Astrocyte (in vitro differentiated cells and primary cell): Measurements from ENCODE around the gene NAV3. TPM values are rescaled to one million over a fixed set of nuclear protein-coding genes. Genes with fewer than 3 reads are reported as not detected.

Source experiments
- DNase-seq: peaks from one replicate; pipeline ENCODE4 v3.0.0-alpha.2; 2010; ENCODE audit warnings: low read depth
- FAIRE-seq: peaks from 2 replicates; lab custom pipeline; 2011; peaks lifted over from hg19 to GRCh38; lab: Jason Lieb, UNC
- H2AFZ ChIP-seq: 2 replicates; pipeline ENCODE4 v1.6.0; 2012; ENCODE audit warnings: low read depth, low read length, inconsistent platforms
- H3K27ac ChIP-seq: 2 replicates; pipeline ENCODE4 v1.5.1; 2011; ENCODE audit warnings: low read depth, low read length, inconsistent platforms
- H3K27me3 ChIP-seq: 2 replicates; pipeline ENCODE4 v1.6.0; 2011; ENCODE audit warnings: low read length, inconsistent platforms; ENCODE audit not compliant: insufficient read depth
- H3K36me3 ChIP-seq: 2 replicates; pipeline ENCODE4 v1.5.1; 2011; ENCODE audit warnings: low read length, inconsistent platforms; ENCODE audit not compliant: insufficient read depth
- H3K4me1 ChIP-seq: 2 replicates; pipeline ENCODE4 v1.5.1; 2011; ENCODE audit warnings: low read length, inconsistent platforms; ENCODE audit not compliant: insufficient read depth
- H3K4me2 ChIP-seq: 2 replicates; pipeline ENCODE4 v1.6.0; 2012; ENCODE audit warnings: low read length, inconsistent platforms
- H3K4me3 ChIP-seq: 2 replicates; pipeline ENCODE4 v1.5.1; 2011; ENCODE audit warnings: low read depth, mild to moderate bottlenecking, low read length, inconsistent platforms; ENCODE audit not compliant: insufficient read depth
- H3K79me2 ChIP-seq: 2 replicates; pipeline ENCODE4 v1.6.0; 2012; ENCODE audit warnings: mild to moderate bottlenecking, low read length, inconsistent platforms; ENCODE audit not compliant: insufficient read depth
- H3K9ac ChIP-seq: 2 replicates; pipeline ENCODE4 v1.6.0; 2012; ENCODE audit warnings: mild to moderate bottlenecking, low read length, inconsistent platforms
- H3K9me3 ChIP-seq: 2 replicates; pipeline ENCODE4 v1.5.1; 2012; ENCODE audit warnings: low read depth, mild to moderate bottlenecking, low read length, inconsistent platforms; ENCODE audit not compliant: insufficient read depth
- H4K20me1 ChIP-seq: 2 replicates; pipeline ENCODE4 v1.6.0; 2012; ENCODE audit warnings: low read length, inconsistent platforms; ENCODE audit not compliant: insufficient read depth
- H3K27ac Mint-ChIP-seq: one replicate; pipeline ENCODE4 v1.8.0; 2021; ENCODE audit warnings: mild to moderate bottlenecking, mixed read lengths; ENCODE audit not compliant: unreplicated experiment
- H3K27me3 Mint-ChIP-seq: one replicate; pipeline ENCODE4 v1.8.0; 2021; ENCODE audit warnings: low read depth, mixed read lengths; ENCODE audit not compliant: unreplicated experiment
- H3K36me3 Mint-ChIP-seq: one replicate; pipeline ENCODE4 v1.8.0; 2021; ENCODE audit warnings: low read depth, mixed read lengths; ENCODE audit not compliant: unreplicated experiment
- H3K4me1 Mint-ChIP-seq: one replicate; pipeline ENCODE4 v1.8.0; 2021; ENCODE audit warnings: low read depth, mixed read lengths; ENCODE audit not compliant: unreplicated experiment
- H3K4me3 Mint-ChIP-seq: one replicate; pipeline ENCODE4 v1.8.0; 2021; ENCODE audit warnings: mild to moderate bottlenecking, moderate library complexity, mixed read lengths; ENCODE audit not compliant: unreplicated experiment
- H3K9me3 Mint-ChIP-seq: one replicate; pipeline ENCODE4 v1.8.0; 2021; ENCODE audit warnings: mild to moderate bottlenecking, mixed read lengths; ENCODE audit not compliant: unreplicated experiment
- CTCF ChIP-seq: IDR thresholded peaks from 2 replicates; pipeline ENCODE4 v1.5.1; 2011; ENCODE audit warnings: low read depth, mild to moderate bottlenecking, inconsistent platforms, low read length, moderate library complexity; ENCODE audit not compliant: insufficient read depth
- EZH2 ChIP-seq: IDR thresholded peaks from 2 replicates; pipeline ENCODE4 v1.6.1; 2012; ENCODE audit warnings: mild to moderate bottlenecking, low read length, inconsistent platforms; ENCODE audit not compliant: insufficient read depth
- total RNA-seq: library from RNA; stranded (reverse); gene quantifications from 2 replicates; pipeline ENCODE4 v1.2.1, GENCODE V29; 2021

NAV3 gene
- total RNA-seq, 1 donor from 2014 or later: 24.1 TPM

- H3K4me1 ChIP-seq: peaks cover 8% of the 10 kb centered on the region
- H3K4me3 ChIP-seq: no peak overlapping the region
- H3K4me2 ChIP-seq: no peak overlapping the region
- H3K27me3 ChIP-seq: no peaks in the 10 kb centered on the region
- no peak overlapping the region for H2AFZ ChIP-seq
- DNase-seq (no peak), FAIRE-seq (no peak)
- no peak overlapping the region for H3K27ac Mint-ChIP-seq
- no peaks in the 10 kb centered on the region for H3K9me3 ChIP-seq
- no peak overlapping the region for H3K9ac ChIP-seq
- no peaks in the 10 kb centered on the region for H3K9me3 Mint-ChIP-seq
- no peak for TF ChIP-seq CTCF
- no peak for TF ChIP-seq EZH2
- H3K4me1 Mint-ChIP-seq: peaks cover 5% of the 10 kb centered on the region
- no peaks in the 10 kb centered on the region for H3K36me3 Mint-ChIP-seq
- no peak overlapping the region for H3K27ac ChIP-seq
- no peaks in the 10 kb centered on the region for H3K27me3 Mint-ChIP-seq
- H3K79me2 ChIP-seq: no peaks in the 10 kb centered on the region
- H3K4me3 Mint-ChIP-seq: no peak overlapping the region
- no peaks in the 10 kb centered on the region for H4K20me1 ChIP-seq
- peaks cover 10% of the 10 kb centered on the region for H3K36me3 ChIP-seq
These were observed 369.2 kb downstream of the NAV3 start for GRCh38 chr12:78199926-78200325.

- DNase-seq (no peak), FAIRE-seq (no peak)
- Histone ChIP-seq H3K9me3 (no peaks in the 10 kb centered on the region), H3K27me3 (no peaks in the 10 kb centered on the region), H3K4me2 (no peak overlapping the region), H3K4me1 (peaks cover 5% of the 10 kb centered on the region), H2AFZ (no peak overlapping the region), H4K20me1 (no peaks in the 10 kb centered on the region), H3K36me3 (peaks cover 7% of the 10 kb centered on the region), H3K79me2 (no peaks in the 10 kb centered on the region), H3K9ac (no peak overlapping the region), H3K4me3 (no peak overlapping the region), H3K27ac (no peak overlapping the region)
- H3K36me3 Mint-ChIP-seq: peaks cover 2% of the 10 kb centered on the region
- H3K4me3 Mint-ChIP-seq: no peak overlapping the region
- H3K4me1 Mint-ChIP-seq: peaks cover 7% of the 10 kb centered on the region
- H3K9me3 Mint-ChIP-seq: no peaks in the 10 kb centered on the region
- no peak overlapping the region for H3K27ac Mint-ChIP-seq
- TF ChIP-seq EZH2 (no peak), CTCF (no peak)
- no peaks in the 10 kb centered on the region for H3K27me3 Mint-ChIP-seq
These were observed 374.2 kb downstream of the NAV3 start for GRCh38 chr12:78204926-78205325.

- DNase-seq (peak; percentile 67), FAIRE-seq (peak; percentile 5)
- H3K4me1 ChIP-seq: peaks cover 15% of the 10 kb centered on the region
- no peak overlapping the region for H3K4me3 Mint-ChIP-seq
- H3K4me3 ChIP-seq: no peak overlapping the region
- no peaks in the 10 kb centered on the region for H3K9me3 ChIP-seq
- peaks cover 6% of the 10 kb centered on the region for H3K36me3 Mint-ChIP-seq
- H3K79me2 ChIP-seq: no peaks in the 10 kb centered on the region
- no peaks in the 10 kb centered on the region for H3K27me3 Mint-ChIP-seq
- no peaks in the 10 kb centered on the region for H3K27me3 ChIP-seq
- H4K20me1 ChIP-seq: no peaks in the 10 kb centered on the region
- no peaks in the 10 kb centered on the region for H3K9me3 Mint-ChIP-seq
- no peak overlapping the region for H3K4me2 ChIP-seq
- H3K4me1 Mint-ChIP-seq: peaks cover 8% of the 10 kb centered on the region
- TF ChIP-seq EZH2 (no peak), CTCF (no peak)
- no peak overlapping the region for H3K9ac ChIP-seq
- H2AFZ ChIP-seq: no peak overlapping the region
- H3K27ac ChIP-seq: no peak overlapping the region
- H3K27ac Mint-ChIP-seq: no peak overlapping the region
- peaks cover 15% of the 10 kb centered on the region for H3K36me3 ChIP-seq
These were observed 377.4 kb downstream of the NAV3 start for GRCh38 chr12:78208092-78208491.
